Spleen (tissue), 11 donors: ENCODE results near the gene MED27. TPM values are rescaled to one million over a fixed set of nuclear protein-coding genes. Genes with fewer than 3 reads are reported as not detected.

Source experiments
- DNase-seq: peaks from one replicate; pipeline ENCODE4 v3.0.0-alpha.2; 2020
- H3K27ac ChIP-seq, 8 donors: fragments of 200-600 bp; sonication (generic) in 7 of 8; 1 replicate in 4 of 8; 2 replicates in 4 of 8; pipeline versions ENCODE4 v1.5.0 to v1.8.0; 2016 to 2021; ENCODE audit warnings: inconsistent platforms in 4 of 8, mild to moderate bottlenecking in 4 of 8, moderate library complexity in 1 of 8
- H3K27me3 ChIP-seq, 7 donors: fragments of 200-600 bp; sonication (generic) in 6 of 7; replicated peaks in 1 of 7; 1 replicate in 4 of 7; 2 replicates in 3 of 7; pipeline versions ENCODE4 v1.5.0 to v1.8.0; 2016 to 2021; ENCODE audit warnings: inconsistent platforms in 3 of 7, mild to moderate bottlenecking in 1 of 7
- H3K36me3 ChIP-seq, 6 donors: fragments of 200-600 bp; sonication (generic) in 5 of 6; 1 replicate in 4 of 6; 2 replicates in 2 of 6; pipeline versions ENCODE4 v1.5.0 to v1.8.0; 2016 to 2021; ENCODE audit warnings: inconsistent platforms in 2 of 6
- H3K4me1 ChIP-seq, 6 donors: fragments of 200-600 bp; sonication (generic) in 5 of 6; 1 replicate in 3 of 6; 2 replicates in 3 of 6; pipeline versions ENCODE4 v1.5.0 to v1.8.0; 2016 to 2021; ENCODE audit warnings: inconsistent platforms in 3 of 6
- H3K4me3 ChIP-seq, 8 donors: fragments of 200-600 bp; sonication (generic) in 7 of 8; 1 replicate in 4 of 8; 2 replicates in 4 of 8; pipeline versions ENCODE4 v1.5.0 to v1.8.0; 2016 to 2021; ENCODE audit warnings: inconsistent platforms in 4 of 8, mild to moderate bottlenecking in 4 of 8, moderate library complexity in 2 of 8
- H3K9me3 ChIP-seq, 8 donors: fragments of 200-600 bp; sonication (generic) in 7 of 8; 1 replicate in 4 of 8; 2 replicates in 4 of 8; pipeline versions ENCODE4 v1.5.0 to v1.8.0; 2016 to 2021; ENCODE audit warnings: inconsistent platforms in 4 of 8
- CTCF ChIP-seq, 11 experiments: fragments of 200-600 bp in 7 of 11; fragments of 450-650 bp in 4 of 11; sonication (generic) in 4 of 11; IDR thresholded peaks in 8 of 11; conservative IDR thresholded peaks in 3 of 11; 1 replicate in 7 of 11; 2 replicates in 4 of 11; pipeline versions ENCODE4 v1.4.0 to v1.8.0; 2016 to 2021; ENCODE audit warnings: antibody characterized with exemption in 11 of 11, inconsistent platforms in 4 of 11, mild to moderate bottlenecking in 1 of 11
- POLR2A ChIP-seq, 3 donors: fragments of 450-650 bp; IDR thresholded peaks; one replicate each; pipeline ENCODE4 v1.5.1; 2017; ENCODE audit warnings: antibody characterized with exemption in 3 of 3, mild to moderate bottlenecking in 1 of 3
- POLR2AphosphoS5 ChIP-seq, 3 donors: sonication (generic); formaldehyde crosslinking; IDR thresholded peaks; one replicate each; pipeline ENCODE4 v1.5.1; 2017; ENCODE audit warnings: antibody characterized with exemption in 3 of 3
- WGBS, 5 donors: extraction: QIAGEN DNeasy Blood & Tissue Kit in 3 of 5; methylation state at CpG; one replicate each; pipeline versions ENCODE4 v1.1.5 to v1.1.7; 2013 to 2018; 5-methylcytosine and 5-hydroxymethylcytosine counted together
- intact Hi-C: fragments of 100-400 bp; cut with DNase I; formaldehyde crosslinking; loops from one replicate; pipeline ENCODE4 v1.15.0; 2023; ENCODE audit warnings: low total_unique reads
- polyA plus RNA-seq, 3 donors: library from polyadenylated mRNA; stranded (reverse); fragments of 200-250 nt; gene quantifications; one replicate each; pipeline ENCODE4 v1.2.1, GENCODE V29; 2013
- total RNA-seq, 7 donors: library from RNA; depleted of rRNA in 3 of 7; stranded (reverse); fragments of >200 nt in 3 of 7; fragmentation: NEBNext Ultra II Directional in 4 of 7; extraction: Animal tissue kit (Norgen Biotek cat#: 25700) in 4 of 7; gene quantifications; one replicate each; pipeline versions ENCODE4 v1.1.0 to v1.2.1, GENCODE V29; 2016 to 2021
- donor health status: healthy with polysubstance abuse.
- donor health status: DM: no; HTN: no; CAD: no; lungs with moderate emphysema.
- donor health status: DM: no; HTN: no; CAD: no.
- donor health status: Bipolar disorder and iron deficiency.
- donor health status: healthy.
- donor health status: DM: no; HTN: no; CAD: no.
- donor health status: DM: yes; HTN: yes; CAD: no.

The MED27 gene
- total and polyA plus RNA-seq, 10 donors, result 13.1 to 22.4 (median 16.0) TPM

GRCh38 chr9:131892162-131892707, 187.4 kb downstream of the MED27 start:
- no peak for DNase-seq
- intact Hi-C loops, result no loop called here
- WGBS, 5 donors, result 86 to 94% (median 88%) methylated on average over 5 of the region's 5 CpGs
- H3K4me3 ChIP-seq, result no peak overlapping the region
- no peaks in the 10 kb centered on the region for H3K9me3 ChIP-seq
- H3K36me3 ChIP-seq, result peaks cover 0 to 66% (median 17%) of the 10 kb centered on the region in 6 donors
- TF ChIP-seq POLR2A (IDR thresholded peaks at IDR 0.05) (no peak), CTCF (IDR thresholded peaks at IDR 0.05 in 8 of 11, conservative IDR thresholded peaks at IDR 0.05 in 3 of 11) (no peak), POLR2AphosphoS5 (IDR thresholded peaks at IDR 0.05) (no peak)
- H3K4me1 ChIP-seq, result no peaks in the 10 kb centered on the region
- no peaks in the 10 kb centered on the region for H3K27me3 ChIP-seq
- H3K27ac ChIP-seq, result no peak overlapping the region

DNA sequence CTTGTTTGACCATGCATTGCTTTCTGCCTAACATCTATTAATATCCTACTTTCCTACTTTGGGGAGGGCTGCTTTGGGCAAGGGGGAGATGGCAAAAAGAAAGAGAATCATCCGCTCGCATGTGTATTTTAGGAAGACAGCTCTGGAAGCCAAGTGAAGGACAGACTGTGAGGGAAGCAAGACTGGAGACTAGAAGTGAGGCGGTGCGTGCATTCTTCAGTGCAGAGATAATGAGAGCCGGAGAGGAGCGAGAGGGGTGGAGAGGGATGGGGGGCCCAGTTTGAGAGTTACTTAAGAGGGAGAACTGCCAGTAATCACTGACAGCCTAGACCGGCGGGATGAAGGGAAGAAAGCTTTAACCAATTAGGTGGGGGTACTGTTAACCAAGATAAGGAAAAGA, 188.1 kb downstream of the MED27 start:
- DNase-seq, result no peak

DNA sequence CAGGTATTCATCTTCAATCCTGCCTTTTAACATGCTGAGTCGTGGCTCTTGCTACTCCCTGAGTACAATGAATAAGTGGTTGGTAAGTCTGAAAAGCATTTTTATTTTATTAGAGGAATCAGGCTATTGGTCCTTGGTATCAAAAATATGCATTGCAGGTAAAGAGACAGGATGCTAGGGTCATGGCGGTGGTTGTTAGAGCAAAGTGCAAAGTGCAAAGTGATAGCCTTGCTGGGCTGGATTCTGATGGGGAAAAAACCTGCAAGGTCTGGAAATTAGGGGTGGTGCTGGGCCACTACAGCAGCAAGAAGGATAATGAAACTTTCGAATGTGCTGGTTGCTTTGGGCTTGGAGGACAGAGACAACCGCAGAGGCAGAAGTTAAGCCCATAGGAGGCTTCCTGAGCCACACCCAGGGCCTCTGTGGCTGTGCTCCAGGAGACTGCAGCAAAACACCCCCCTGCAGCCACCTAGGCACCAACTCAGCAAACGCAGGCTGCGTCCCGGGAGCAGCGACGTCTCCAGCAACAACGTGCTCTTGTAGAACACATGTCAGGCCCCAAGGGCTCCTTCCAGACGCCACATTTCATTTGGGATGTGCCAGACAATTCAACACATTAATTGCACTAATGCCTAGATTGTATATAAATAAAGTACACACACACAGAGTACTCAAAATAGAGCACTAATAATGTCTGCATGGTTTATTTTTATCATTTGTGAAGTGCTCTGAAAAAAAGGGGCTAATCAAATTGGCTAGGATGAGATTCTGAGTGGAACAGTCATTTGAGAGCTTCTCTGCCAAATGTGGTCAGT, 190.0 kb downstream of the MED27 start:
- no peaks in the 10 kb centered on the region for H3K4me1 ChIP-seq
- intact Hi-C loops, result no loop called here
- WGBS, 5 donors, result 84 to 93% (median 90%) methylated on average over 11 of the region's 11 CpGs

More for the DNA sequence above, 188.1 kb downstream of the MED27 start:
- H3K36me3 ChIP-seq, result peaks cover 0 to 67% (median 17%) of the 10 kb centered on the region in 6 donors
- H3K9me3 ChIP-seq, result no peaks in the 10 kb centered on the region
- intact Hi-C loops, result no loop called here
- no peaks in the 10 kb centered on the region for H3K4me1 ChIP-seq
- WGBS, 5 donors, result 94 to 98% (median 94%) methylated on average over 8 of the region's 8 CpGs
- no peaks in the 10 kb centered on the region for H3K27me3 ChIP-seq
- TF ChIP-seq CTCF (IDR thresholded peaks at IDR 0.05 in 8 of 11, conservative IDR thresholded peaks at IDR 0.05 in 3 of 11), result no peak
- no peak for TF ChIP-seq POLR2AphosphoS5 (IDR thresholded peaks at IDR 0.05)
- no peak for TF ChIP-seq POLR2A (IDR thresholded peaks at IDR 0.05)
- no peak overlapping the region for H3K4me3 ChIP-seq
- H3K27ac ChIP-seq, result no peak overlapping the region

More for the DNA sequence above, 190.0 kb downstream of the MED27 start:
- Histone ChIP-seq H3K4me3 (no peak overlapping the region), H3K27me3 (no peaks in the 10 kb centered on the region), H3K36me3 (peaks cover 0 to 67% (median 17%) of the 10 kb centered on the region in 6 donors), H3K27ac (no peak overlapping the region), H3K9me3 (no peaks in the 10 kb centered on the region)
- no peak for TF ChIP-seq POLR2AphosphoS5 (IDR thresholded peaks at IDR 0.05)
- TF ChIP-seq POLR2A (IDR thresholded peaks at IDR 0.05), result no peak
- no peak for TF ChIP-seq CTCF (IDR thresholded peaks at IDR 0.05 in 8 of 11, conservative IDR thresholded peaks at IDR 0.05 in 3 of 11)
- DNase-seq, result no peak
